ENCODE measurements around the gene TREML4. TPM values are rescaled to one million over a fixed set of nuclear protein-coding genes. Genes with fewer than 3 reads are reported as not detected.

Gene TREML4
- total and polyA plus RNA-seq, 8 donors: not detected

- TF ChIP-seq CTCF (IDR thresholded peaks at IDR 0.05): no peak
- Histone ChIP-seq H3K36me3 (no peaks in the 10 kb centered on the region), H3K9me3 (no peaks in the 10 kb centered on the region), H3K4me3 (no peak overlapping the region), H3K4me1 (peaks cover 0 to 15% (median 0%) of the 10 kb centered on the region in 3 donors), H3K27me3 (no peaks in the 10 kb centered on the region), H3K27ac (no peak overlapping the region)
- ATAC-seq: no peak
- WGBS, 2 donors: 96 to 100% methylated on average over 1 of the region's 1 CpG
- DNase-seq: no peak
- intact Hi-C loops (cut with DNase I): no loop called here
- no peak for FAIRE-seq
These were observed 28.2 kb downstream of the TREML4 start for GRCh38 chr6:41256383-41256782.

- H3K27me3 ChIP-seq: no peaks in the 10 kb centered on the region
- ATAC-seq (peak; percentile 90 to 93 (median 92)), FAIRE-seq (no peak), DNase-seq (peak in 5 of 6 donors; percentile 66 to 71 (median 68))
- peaks cover 0 to 15% (median 0%) of the 10 kb centered on the region in 3 donors for H3K4me1 ChIP-seq
- intact Hi-C loops (cut with DNase I): no loop called here
- TF ChIP-seq CTCF (IDR thresholded peaks at IDR 0.05): no peak
- H3K9me3 ChIP-seq: no peaks in the 10 kb centered on the region
- H3K4me3 ChIP-seq: no peak overlapping the region
- H3K27ac ChIP-seq: peak overlapping the region in 3 of 4 donors; percentile 12 to 42 (median 26)
- H3K36me3 ChIP-seq: no peaks in the 10 kb centered on the region
- WGBS, 2 donors: 9 to 10% methylated on average over 2 of the region's 2 CpGs
These were observed 29.4 kb downstream of the TREML4 start for GRCh38 chr6:41257369-41258195.

- 89 to 100% methylated on average over 1 of the region's 1 CpG for WGBS, 2 donors
- ATAC-seq (peak in 3 of 4 donors; percentile 18 to 39 (median 25)), FAIRE-seq (no peak), DNase-seq (no peak)
- no peaks in the 10 kb centered on the region for H3K27me3 ChIP-seq
- H3K27ac ChIP-seq: peak overlapping the region in 1 of 4 donors; percentile 42
- H3K9me3 ChIP-seq: no peaks in the 10 kb centered on the region
- intact Hi-C loops (cut with DNase I): no loop called here
- peaks cover 0 to 15% (median 0%) of the 10 kb centered on the region in 3 donors for H3K4me1 ChIP-seq
- TF ChIP-seq CTCF (IDR thresholded peaks at IDR 0.05): no peak
- H3K4me3 ChIP-seq: no peak overlapping the region
- H3K36me3 ChIP-seq: no peaks in the 10 kb centered on the region
These were observed 30.0 kb downstream of the TREML4 start for GRCh38 chr6:41258196-41258493.

GRCh38 chr6:41262401-41262800 is 34.3 kb downstream of the TREML4 start:
- Histone ChIP-seq H3K36me3 (no peaks in the 10 kb centered on the region), H3K27ac (no peak overlapping the region), H3K4me3 (no peak overlapping the region), H3K4me1 (peaks cover 0 to 6% (median 0%) of the 10 kb centered on the region in 3 donors), H3K27me3 (no peaks in the 10 kb centered on the region), H3K9me3 (no peaks in the 10 kb centered on the region)
- intact Hi-C loops (cut with DNase I): no loop called here
- FAIRE-seq (no peak), ATAC-seq (no peak), DNase-seq (no peak)
- 35 to 36% methylated on average over 2 of the region's 2 CpGs for WGBS, 2 donors
- TF ChIP-seq CTCF (IDR thresholded peaks at IDR 0.05): no peak

- Histone ChIP-seq H3K9me3 (no peaks in the 10 kb centered on the region), H3K4me1 (no peaks in the 10 kb centered on the region), H3K27me3 (no peaks in the 10 kb centered on the region), H3K4me3 (no peak overlapping the region), H3K27ac (no peak overlapping the region), H3K36me3 (no peaks in the 10 kb centered on the region)
- WGBS, 2 donors: 97% methylated on average over 1 of the region's 1 CpG
- ATAC-seq: no peak
- no peak for FAIRE-seq
- TF ChIP-seq CTCF (IDR thresholded peaks at IDR 0.05): no peak
- no peak for DNase-seq
- intact Hi-C loops (cut with DNase I): no loop called here
These were observed 35.1 kb downstream of the TREML4 start for GRCh38 chr6:41263267-41263666.

Measured in pancreas (tissue), 10 donors.